ENCODE measurements around the gene HPS4.

The HPS4 gene

DNA sequence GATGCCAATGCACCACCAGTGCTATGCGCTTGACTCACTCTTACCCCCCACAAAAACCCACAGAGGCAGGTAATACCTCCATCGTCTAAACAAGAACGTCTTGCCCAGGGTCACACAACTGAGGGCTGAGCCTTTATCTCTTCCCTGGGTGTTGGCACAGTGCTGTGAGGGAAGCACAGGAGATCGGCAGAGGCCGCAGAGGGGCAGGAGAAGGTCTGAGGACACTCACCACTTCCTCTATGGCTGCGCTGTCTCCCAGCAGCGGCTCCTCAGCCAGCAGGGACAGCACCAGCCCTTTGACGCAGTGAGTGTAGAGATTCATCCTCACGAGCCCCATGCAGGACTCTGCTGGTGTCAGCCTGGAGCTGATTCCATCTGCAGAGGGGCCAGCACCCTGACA, 19.9 kb downstream of the HPS4 start:
- Histone ChIP-seq H3K9ac (ENCODE audit: low read depth, low read length) (no peak overlapping the region), H3K27me3 (ENCODE audit: insufficient read depth, low read length) (no peaks in the 10 kb centered on the region), H3K27ac (ENCODE audit: low read depth, low read length) (no peak overlapping the region), H3K9me3 (ENCODE audit: insufficient read depth, low read depth, low read length) (no peaks in the 10 kb centered on the region), H3K36me3 (ENCODE audit: insufficient read depth, low read length) (peaks cover 93% of the 10 kb centered on the region), H3K4me3 (ENCODE audit: low read length) (no peak overlapping the region), H3K4me1 (ENCODE audit: insufficient read depth, low read length) (peaks cover 3% of the 10 kb centered on the region; the same call in 1 of the 2 replicates)
- WGBS = 95% methylated on average over 9 of the region's 9 CpGs

DNA sequence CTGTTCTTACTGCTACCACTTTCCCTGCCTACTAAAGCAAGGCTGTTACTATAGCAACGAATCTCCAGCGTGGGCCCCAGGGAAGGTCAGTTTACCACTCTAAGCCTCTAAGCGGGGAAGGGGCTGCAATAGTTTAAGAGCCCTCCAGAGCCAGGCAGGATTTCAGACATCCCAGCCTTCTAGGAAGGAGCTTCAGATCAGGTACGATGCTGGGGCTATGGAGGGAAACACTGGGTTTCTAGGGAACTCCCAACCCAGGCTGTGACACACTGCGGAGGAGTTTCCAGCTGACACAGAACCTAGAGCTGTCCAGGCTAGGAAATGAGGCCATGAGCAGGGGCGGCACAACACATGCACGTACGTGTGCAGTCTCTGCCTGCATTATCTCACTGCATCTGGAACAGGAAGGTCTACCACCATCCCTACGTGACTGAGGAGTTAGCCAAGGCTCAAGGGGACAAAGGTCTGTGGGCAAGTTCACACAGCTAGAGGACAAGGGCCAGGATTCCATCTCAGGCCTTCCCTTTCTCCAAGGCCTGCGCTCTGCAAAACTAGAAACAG, 20.4 kb downstream of the HPS4 start:
- H3K9ac ChIP-seq (ENCODE audit: low read depth, low read length) = no peak overlapping the region
- WGBS = 87% methylated on average over 10 of the region's 10 CpGs
- no peak overlapping the region for H3K27ac ChIP-seq (ENCODE audit: low read depth, low read length)
- H3K36me3 ChIP-seq (ENCODE audit: insufficient read depth, low read length) = peaks cover 91% of the 10 kb centered on the region
- H3K4me1 ChIP-seq (ENCODE audit: insufficient read depth, low read length) = peaks cover 3% of the 10 kb centered on the region; the same call in 1 of the 2 replicates
- no peaks in the 10 kb centered on the region for H3K9me3 ChIP-seq (ENCODE audit: insufficient read depth, low read depth, low read length)
- H3K27me3 ChIP-seq (ENCODE audit: insufficient read depth, low read length) = no peaks in the 10 kb centered on the region
- no peak overlapping the region for H3K4me3 ChIP-seq (ENCODE audit: low read length)

DNA sequence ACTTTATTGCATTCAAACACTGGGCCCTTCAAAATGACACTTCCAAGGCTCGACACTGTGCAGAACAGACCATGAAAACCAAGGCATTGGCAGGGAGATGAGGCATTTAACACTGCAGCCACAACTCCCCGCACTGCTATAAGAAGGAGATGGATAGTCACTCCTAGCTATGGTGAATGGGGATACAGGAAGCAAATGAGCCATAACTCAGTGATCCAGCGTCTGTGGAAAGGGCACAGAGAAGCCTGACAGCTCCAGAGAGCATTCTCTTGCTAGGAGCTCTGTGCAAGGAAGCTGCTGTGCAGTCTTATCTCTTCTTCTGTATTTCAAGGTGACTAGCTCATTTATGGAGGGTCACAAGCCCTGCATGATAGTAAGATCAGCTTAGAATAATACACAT, 20.9 kb downstream of the HPS4 start:
- Histone ChIP-seq H3K9ac (ENCODE audit: low read depth, low read length) (no peak overlapping the region), H3K36me3 (ENCODE audit: insufficient read depth, low read length) (peaks cover 91% of the 10 kb centered on the region)
- 87% methylated on average over 3 of the region's 3 CpGs for WGBS

DNA sequence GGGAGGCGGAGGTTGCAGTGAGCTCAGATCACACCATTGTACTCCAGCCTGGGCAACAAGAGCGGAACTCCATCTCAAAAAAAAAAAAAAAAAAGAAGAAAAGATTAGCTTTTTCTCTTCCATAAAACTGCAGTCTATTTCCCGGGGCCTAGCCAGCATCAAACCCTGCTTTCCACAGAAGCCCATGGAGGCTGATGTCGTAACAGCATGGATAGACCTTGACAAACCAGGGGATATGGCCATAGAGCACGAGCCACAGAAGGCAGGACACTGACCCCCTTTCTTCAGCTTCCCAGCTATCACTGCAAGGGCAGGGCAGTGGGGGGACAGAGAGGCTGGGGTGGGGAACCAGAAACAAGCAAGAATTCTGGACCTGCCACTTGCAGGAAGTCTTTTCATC, 21.5 kb downstream of the HPS4 start:
- Histone ChIP-seq H3K9ac (ENCODE audit: low read depth, low read length) (no peak overlapping the region), H3K4me3 (ENCODE audit: low read length) (no peak overlapping the region), H3K27ac (ENCODE audit: low read depth, low read length) (no peak overlapping the region), H3K9me3 (ENCODE audit: insufficient read depth, low read depth, low read length) (no peaks in the 10 kb centered on the region), H3K27me3 (ENCODE audit: insufficient read depth, low read length) (no peaks in the 10 kb centered on the region), H3K36me3 (ENCODE audit: insufficient read depth, low read length) (peaks cover 89% of the 10 kb centered on the region), H3K4me1 (ENCODE audit: insufficient read depth, low read length) (peaks cover 3% of the 10 kb centered on the region; the same call in 1 of the 2 replicates)
- WGBS = 92% methylated on average over 5 of the region's 5 CpGs

More for the DNA sequence above, 20.9 kb downstream of the HPS4 start:
- Histone ChIP-seq H3K9me3 (ENCODE audit: insufficient read depth, low read depth, low read length) (no peaks in the 10 kb centered on the region), H3K27me3 (ENCODE audit: insufficient read depth, low read length) (no peaks in the 10 kb centered on the region), H3K4me3 (ENCODE audit: low read length) (no peak overlapping the region), H3K4me1 (ENCODE audit: insufficient read depth, low read length) (peaks cover 3% of the 10 kb centered on the region; the same call in 1 of the 2 replicates), H3K27ac (ENCODE audit: low read depth, low read length) (no peak overlapping the region)

DNA sequence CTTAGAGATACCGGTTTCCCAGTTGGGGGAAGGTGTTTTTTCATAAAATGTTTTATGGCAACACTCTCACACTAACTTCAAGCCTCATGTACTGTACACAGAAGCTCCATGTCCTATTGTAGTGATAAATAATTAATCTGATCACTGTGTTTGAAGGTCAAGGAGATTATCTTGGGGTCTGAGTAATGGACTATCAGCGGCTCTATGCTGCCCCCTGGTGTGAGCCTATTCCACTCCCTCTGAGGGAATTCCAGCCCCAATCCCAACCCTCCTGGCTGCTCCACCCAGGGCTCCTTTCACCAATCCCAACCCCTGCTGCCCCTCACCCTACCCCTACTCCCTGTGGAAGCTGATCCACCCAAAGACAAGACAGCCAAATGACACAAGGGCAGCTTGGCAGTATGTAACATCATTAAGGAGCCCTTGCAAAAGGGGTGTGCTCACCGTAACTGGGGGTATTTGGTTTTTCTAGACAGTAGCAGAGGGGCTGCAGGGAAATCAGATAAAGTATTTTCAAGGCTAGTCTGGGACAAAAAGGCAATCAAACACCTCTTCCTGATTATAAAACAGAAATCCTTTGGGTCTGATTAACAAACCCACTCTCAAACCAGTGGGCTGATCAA, 22.3 kb downstream of the HPS4 start:
- Histone ChIP-seq H3K4me3 (ENCODE audit: low read length) (no peak overlapping the region), H3K36me3 (ENCODE audit: insufficient read depth, low read length) (peaks cover 88% of the 10 kb centered on the region), H3K4me1 (ENCODE audit: insufficient read depth, low read length) (peaks cover 3% of the 10 kb centered on the region; the same call in 1 of the 2 replicates), H3K9ac (ENCODE audit: low read depth, low read length) (no peak overlapping the region), H3K27ac (ENCODE audit: low read depth, low read length) (no peak overlapping the region), H3K9me3 (ENCODE audit: insufficient read depth, low read depth, low read length) (no peaks in the 10 kb centered on the region), H3K27me3 (ENCODE audit: insufficient read depth, low read length) (no peaks in the 10 kb centered on the region)
- WGBS = 19% methylated on average over 2 of the region's 3 CpGs

DNA sequence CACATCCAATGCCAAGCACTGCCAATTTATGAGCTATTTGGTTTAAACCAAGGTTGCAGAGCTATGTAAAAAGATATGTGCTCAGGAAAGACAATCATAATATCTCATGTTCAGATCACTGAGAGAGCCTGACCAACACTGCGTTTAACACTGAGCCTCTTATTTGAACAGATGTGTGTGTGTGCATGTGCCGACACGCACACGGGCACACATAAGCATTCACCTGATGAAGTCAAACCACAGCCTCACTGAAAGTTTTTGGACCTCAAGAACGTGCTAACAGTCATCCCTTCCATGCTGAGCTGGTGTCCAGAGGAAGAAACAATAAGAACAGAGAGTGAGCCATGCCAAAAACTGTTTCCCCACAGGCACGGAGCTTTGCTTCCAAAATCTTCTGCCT, 23.4 kb downstream of the HPS4 start:
- Histone ChIP-seq H3K27ac (ENCODE audit: low read depth, low read length) (no peak overlapping the region), H3K36me3 (ENCODE audit: insufficient read depth, low read length) (peaks cover 84% of the 10 kb centered on the region)
- WGBS = 96% methylated on average over 6 of the region's 6 CpGs

DNA sequence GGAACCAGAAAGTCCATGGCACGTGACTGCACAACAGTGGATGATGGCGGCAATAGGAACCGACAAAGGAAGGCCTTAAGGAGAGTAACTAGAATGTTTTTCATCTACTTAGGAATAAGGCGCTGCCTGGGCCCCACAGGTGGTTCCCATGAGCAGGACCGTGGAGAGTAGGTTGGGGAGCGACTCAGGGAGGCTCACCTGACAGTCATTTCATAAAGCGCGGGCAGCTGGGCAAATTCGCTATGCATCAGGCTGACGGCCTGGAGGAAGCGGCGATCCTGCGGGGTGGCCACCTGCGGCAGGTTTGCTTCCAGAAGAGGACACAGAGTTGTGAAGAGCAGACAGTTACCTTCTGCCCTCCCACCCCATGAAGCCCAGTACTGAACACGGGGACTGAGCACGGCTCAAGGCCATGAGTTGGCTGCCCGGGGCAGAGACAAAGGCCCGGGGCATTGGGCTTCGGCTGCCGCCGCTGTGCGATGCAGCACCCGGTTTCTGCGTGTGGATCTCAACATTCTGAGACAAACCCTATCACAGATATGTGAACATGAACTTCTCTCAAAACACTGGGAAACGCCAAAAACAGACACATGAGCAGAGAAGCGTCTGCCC, 25.8 kb downstream of the HPS4 start:
- Histone ChIP-seq H3K4me1 (ENCODE audit: insufficient read depth, low read length) (peaks cover 3% of the 10 kb centered on the region; the same call in 1 of the 2 replicates), H3K27ac (ENCODE audit: low read depth, low read length) (no peak overlapping the region), H3K9ac (ENCODE audit: low read depth, low read length) (no peak overlapping the region), H3K9me3 (ENCODE audit: insufficient read depth, low read depth, low read length) (no peaks in the 10 kb centered on the region), H3K4me3 (ENCODE audit: low read length) (no peak overlapping the region), H3K27me3 (ENCODE audit: insufficient read depth, low read length) (no peaks in the 10 kb centered on the region), H3K36me3 (ENCODE audit: insufficient read depth, low read length) (peaks cover 76% of the 10 kb centered on the region)
- WGBS = 96% methylated on average over 26 of the region's 26 CpGs

More for the DNA sequence above, 23.4 kb downstream of the HPS4 start:
- no peak overlapping the region for H3K9ac ChIP-seq (ENCODE audit: low read depth, low read length)
- peaks cover 3% of the 10 kb centered on the region; the same call in 1 of the 2 replicates for H3K4me1 ChIP-seq (ENCODE audit: insufficient read depth, low read length)
- H3K4me3 ChIP-seq (ENCODE audit: low read length) = no peak overlapping the region
- H3K9me3 ChIP-seq (ENCODE audit: insufficient read depth, low read depth, low read length) = no peaks in the 10 kb centered on the region
- H3K27me3 ChIP-seq (ENCODE audit: insufficient read depth, low read length) = no peaks in the 10 kb centered on the region

DNA sequence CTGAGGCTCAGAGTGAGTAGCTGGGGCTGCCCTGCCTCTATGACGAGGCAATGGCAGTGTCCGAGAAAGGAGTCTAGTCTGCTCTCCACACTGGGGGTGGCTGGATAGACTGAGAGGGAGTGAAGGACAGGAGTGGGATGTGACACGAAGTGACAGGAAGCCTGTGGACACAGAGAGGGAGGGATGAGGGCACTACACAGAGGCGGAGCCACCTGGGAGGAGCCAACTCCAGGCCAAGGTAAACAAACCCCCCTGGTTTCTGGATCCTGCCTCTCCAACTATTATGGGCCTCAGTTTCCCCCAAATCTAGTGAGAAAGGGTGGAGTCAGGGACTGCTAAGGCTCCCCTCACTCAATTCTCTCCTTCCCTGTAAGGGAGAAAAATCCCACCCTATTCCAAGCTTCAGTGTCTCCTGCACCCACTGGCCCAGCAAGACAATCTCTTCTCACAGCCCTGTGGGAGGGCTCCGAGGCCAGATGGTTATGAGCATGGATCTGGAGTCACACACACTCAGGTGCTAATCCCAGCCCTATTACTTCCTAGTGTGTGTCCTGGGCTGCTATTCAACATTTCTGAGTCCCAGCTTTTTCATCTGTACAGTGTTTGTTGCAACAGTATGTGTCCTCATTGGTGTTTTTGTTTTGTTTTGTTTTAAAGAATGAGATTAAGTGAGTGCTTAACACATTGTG, 29.6 kb downstream of the HPS4 start:
- H3K4me1 ChIP-seq (ENCODE audit: insufficient read depth, low read length) = no peaks in the 10 kb centered on the region
- H3K9me3 ChIP-seq (ENCODE audit: insufficient read depth, low read depth, low read length) = no peaks in the 10 kb centered on the region
- no peak overlapping the region for H3K9ac ChIP-seq (ENCODE audit: low read depth, low read length)
- peaks cover 71% of the 10 kb centered on the region for H3K36me3 ChIP-seq (ENCODE audit: insufficient read depth, low read length)
- WGBS = 91% methylated on average over 5 of the region's 5 CpGs
- no peaks in the 10 kb centered on the region for H3K27me3 ChIP-seq (ENCODE audit: insufficient read depth, low read length)
- no peak overlapping the region for H3K4me3 ChIP-seq (ENCODE audit: low read length)
- H3K27ac ChIP-seq (ENCODE audit: low read depth, low read length) = no peak overlapping the region

DNA sequence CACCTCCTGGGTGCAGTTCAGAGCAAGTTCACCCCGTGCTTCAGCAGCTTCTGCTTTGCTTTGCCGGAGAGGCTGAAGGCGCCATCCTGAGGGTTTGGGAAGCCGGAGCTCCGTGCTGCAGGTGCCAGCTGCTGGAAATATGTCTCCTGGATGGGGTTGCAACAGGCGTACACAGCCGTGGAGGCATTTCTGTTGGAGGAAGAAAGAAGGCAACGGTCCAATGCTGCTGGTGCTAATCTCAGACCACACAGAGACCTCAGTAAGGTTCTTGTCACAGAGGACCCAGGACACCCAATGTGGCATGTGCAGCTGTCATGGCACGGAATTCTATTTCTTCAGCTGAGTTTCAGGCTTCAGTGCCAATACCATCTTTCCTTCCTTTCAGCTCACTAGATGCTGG, 30.4 kb downstream of the HPS4 start:
- Histone ChIP-seq H3K27ac (ENCODE audit: low read depth, low read length) (no peak overlapping the region), H3K36me3 (ENCODE audit: insufficient read depth, low read length) (peaks cover 65% of the 10 kb centered on the region), H3K9me3 (ENCODE audit: insufficient read depth, low read depth, low read length) (no peaks in the 10 kb centered on the region), H3K9ac (ENCODE audit: low read depth, low read length) (no peak overlapping the region), H3K27me3 (ENCODE audit: insufficient read depth, low read length) (no peaks in the 10 kb centered on the region), H3K4me3 (ENCODE audit: low read length) (no peak overlapping the region), H3K4me1 (ENCODE audit: insufficient read depth, low read length) (no peaks in the 10 kb centered on the region)
- WGBS = 95% methylated on average over 9 of the region's 9 CpGs

DNA sequence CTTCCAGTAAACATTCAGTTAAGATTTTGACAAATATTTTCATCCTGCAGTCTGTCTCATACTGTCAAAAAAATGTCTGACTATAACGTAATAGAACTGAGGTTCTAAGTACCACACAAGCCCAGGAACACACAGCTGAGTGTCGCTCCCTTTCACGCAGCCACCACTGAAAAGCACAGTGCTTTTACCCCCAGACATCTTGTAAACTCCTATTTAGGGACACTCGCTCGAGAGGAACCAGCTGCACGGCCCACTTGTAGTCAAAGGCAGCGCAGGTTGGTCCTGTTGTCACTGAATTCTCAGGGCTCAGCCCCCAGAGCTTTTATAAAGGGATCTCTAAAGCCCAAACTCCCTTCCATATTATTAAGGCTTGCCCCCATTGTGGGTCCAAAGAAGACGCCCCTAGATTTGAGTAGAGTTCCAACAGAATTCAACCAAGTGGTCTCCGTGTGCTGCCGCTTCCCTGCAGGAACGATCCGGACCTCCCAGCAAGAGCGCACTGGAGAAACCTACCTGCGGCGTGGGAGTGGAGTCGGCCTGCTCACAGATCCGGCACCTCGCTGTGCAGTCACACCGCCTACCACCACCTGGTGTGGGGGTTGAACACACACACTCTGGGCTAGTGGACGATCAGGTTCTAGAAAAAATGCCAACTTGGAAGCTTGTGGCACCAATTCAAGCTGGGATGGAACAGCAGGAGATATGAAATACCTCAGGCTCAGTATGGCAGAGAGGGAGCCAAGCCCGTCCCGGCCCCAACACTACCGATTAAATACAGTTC, 31.2 kb downstream of the HPS4 start:
- WGBS = 96% methylated on average over 23 of the region's 23 CpGs
- Histone ChIP-seq H3K9ac (ENCODE audit: low read depth, low read length) (no peak overlapping the region), H3K4me3 (ENCODE audit: low read length) (no peak overlapping the region), H3K27me3 (ENCODE audit: insufficient read depth, low read length) (no peaks in the 10 kb centered on the region), H3K4me1 (ENCODE audit: insufficient read depth, low read length) (no peaks in the 10 kb centered on the region), H3K27ac (ENCODE audit: low read depth, low read length) (no peak overlapping the region), H3K9me3 (ENCODE audit: insufficient read depth, low read depth, low read length) (no peaks in the 10 kb centered on the region), H3K36me3 (ENCODE audit: insufficient read depth, low read length) (peaks cover 57% of the 10 kb centered on the region)

Measured in HUES64 (cell line).